SK-N-MC (cell line): ENCODE results near the gene PRXL2A.
"Not testable (repeated sequence)": the region's sequence is repeated elsewhere in the genome, so short reads cannot be mapped to it uniquely, and the experiment has no call there.

Experiments used
- DNase-seq: peaks from one replicate; pipeline ENCODE4 v3.0.0-alpha.2; 2011; ENCODE audit warnings: low read depth, low spot score
- H3K27ac ChIP-seq: fragments of 200-600 bp; sonication (generic); 2 replicates; pipeline ENCODE4 v1.5.1; 2016; ENCODE audit warnings: mixed run types
- H3K36me3 ChIP-seq: fragments of 200-600 bp; sonication (generic); 2 replicates; pipeline ENCODE4 v1.6.1; 2017; ENCODE audit warnings: antibody characterized with exemption, low read length, mixed read lengths; ENCODE audit not compliant: insufficient read depth
- H3K4me3 ChIP-seq: fragments of 200-600 bp; sonication (generic); 2 replicates; pipeline ENCODE4 v1.5.1; 2016
- H3K9ac ChIP-seq: fragments of 200-600 bp; sonication (generic); 2 replicates; pipeline ENCODE4 v1.8.0; 2017; ENCODE audit warnings: mixed run types, mixed read lengths; ENCODE audit not compliant: insufficient read length
- H3K9me3 ChIP-seq: fragments of 200-600 bp; sonication (generic); 2 replicates; pipeline ENCODE4 v1.6.1; 2017; ENCODE audit warnings: low read depth, mild to moderate bottlenecking, antibody characterized with exemption, low read length, moderate library complexity, mixed read lengths
- EZH2 ChIP-seq: fragments of 200-600 bp; sonication (generic); IDR thresholded peaks from one replicate; pipeline ENCODE4 v1.6.1; 2017; ENCODE audit warnings: antibody characterized with exemption
- FOXP2 ChIP-seq: optimal IDR thresholded peaks from 2 replicates; pipeline ENCODE3; 2011; ENCODE audit warnings: mild to moderate bottlenecking, moderate library complexity; ENCODE audit not compliant: insufficient read depth; ENCODE audit errors: extremely low read length, control extremely low read depth
- POLR2AphosphoS5 ChIP-seq: IDR thresholded peaks from 2 replicates; pipeline ENCODE4 v1.6.1; 2012; ENCODE audit warnings: mild to moderate bottlenecking, low read depth, low read length, borderline replicate concordance

PRXL2A gene

GRCh38 chr10:80414142-80414895, 6.0 kb downstream of the PRXL2A start:
- no peak for DNase-seq
- Histone ChIP-seq H3K4me3 (no peak overlapping the region), H3K9ac (no peak overlapping the region), H3K9me3 (no peaks in the 10 kb centered on the region), H3K36me3 (no peaks in the 10 kb centered on the region), H3K27ac (peak overlapping the region; percentile 19; the same call in 1 of the 2 replicates)
- TF ChIP-seq EZH2 = no peak
- no peak for TF ChIP-seq FOXP2
- no peak for TF ChIP-seq POLR2AphosphoS5

DNA sequence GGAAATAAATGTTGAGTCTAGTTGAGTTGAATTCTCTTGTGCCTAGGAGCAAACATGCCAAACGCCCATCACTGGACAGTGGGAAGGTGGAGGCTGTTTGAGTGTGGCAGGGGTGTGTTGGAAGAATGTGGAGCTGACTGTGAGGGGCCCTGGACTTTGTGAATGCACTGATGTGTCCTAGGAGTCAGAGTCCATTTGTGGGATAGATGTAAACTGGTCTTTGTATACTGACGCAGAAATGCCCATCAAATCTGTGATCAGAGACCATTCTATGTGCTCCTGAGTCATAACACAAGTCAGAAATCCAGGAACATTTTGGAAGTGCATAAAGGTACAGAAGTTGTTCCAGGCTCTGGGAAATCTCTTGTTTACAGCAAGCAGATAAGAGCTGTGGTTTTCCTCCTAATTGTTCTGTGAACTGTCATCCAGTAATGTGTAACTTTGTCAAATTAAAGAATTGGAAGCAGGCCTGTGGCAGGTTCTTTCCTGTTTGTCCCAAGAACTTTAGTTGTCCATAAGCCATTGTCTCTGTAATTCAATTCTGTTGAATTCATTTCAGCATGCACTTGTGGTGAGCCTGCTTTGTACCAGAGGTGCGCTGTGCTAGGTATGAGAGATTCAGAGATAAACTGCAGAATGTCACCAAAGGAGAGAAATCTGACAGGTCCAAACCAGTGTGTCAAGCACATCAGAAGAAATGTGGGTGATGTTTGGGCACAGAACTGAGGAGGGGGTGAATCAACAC, 7.6 kb downstream of the PRXL2A start:
- H3K4me3 ChIP-seq = no peak overlapping the region
- DNase-seq = no peak
- no peaks in the 10 kb centered on the region for H3K9me3 ChIP-seq
- peaks cover under 1% of the 10 kb centered on the region; the same call in 1 of the 2 replicates for H3K36me3 ChIP-seq
- TF ChIP-seq FOXP2 (no peak), EZH2 (no peak), POLR2AphosphoS5 (no peak)
- no peak overlapping the region for H3K27ac ChIP-seq
- H3K9ac ChIP-seq = no peak overlapping the region

- Histone ChIP-seq H3K36me3 (peaks cover 8% of the 10 kb centered on the region; the same call in 1 of the 2 replicates), H3K9ac (no peak overlapping the region), H3K9me3 (no peaks in the 10 kb centered on the region), H3K27ac (no peak overlapping the region), H3K4me3 (no peak overlapping the region)
- TF ChIP-seq EZH2 = no peak
- TF ChIP-seq POLR2AphosphoS5 = no peak
- no peak for TF ChIP-seq FOXP2
- DNase-seq = no peak
These were observed 8.2 kb downstream of the PRXL2A start for GRCh38 chr10:80416479-80417098.

DNA sequence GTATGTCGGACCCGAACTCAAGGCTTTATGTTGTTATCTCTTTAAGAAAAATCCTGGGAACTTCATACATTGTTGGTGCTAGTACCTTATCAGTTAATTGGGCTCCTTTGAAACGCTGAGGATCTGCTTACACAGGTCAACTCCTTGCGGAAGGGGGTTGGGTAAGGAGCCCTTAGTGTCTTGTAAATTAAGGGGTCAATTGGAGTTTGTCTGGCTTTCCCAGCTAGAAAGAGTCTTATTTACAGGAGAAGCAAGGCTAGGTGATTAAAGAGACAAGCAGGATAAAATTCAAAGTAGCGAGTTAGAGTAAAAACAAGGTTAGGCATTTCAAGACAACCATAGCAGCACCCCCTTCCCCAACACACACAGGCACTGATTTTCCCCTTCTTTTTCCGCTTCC, 8.9 kb downstream of the PRXL2A start:
- H3K9me3 ChIP-seq, H3K9ac ChIP-seq, DNase-seq, H3K4me3 ChIP-seq, H3K27ac ChIP-seq: not testable (repeated sequence)
- peaks cover 14% of the 10 kb centered on the region; the same call in 1 of the 2 replicates for H3K36me3 ChIP-seq

DNA sequence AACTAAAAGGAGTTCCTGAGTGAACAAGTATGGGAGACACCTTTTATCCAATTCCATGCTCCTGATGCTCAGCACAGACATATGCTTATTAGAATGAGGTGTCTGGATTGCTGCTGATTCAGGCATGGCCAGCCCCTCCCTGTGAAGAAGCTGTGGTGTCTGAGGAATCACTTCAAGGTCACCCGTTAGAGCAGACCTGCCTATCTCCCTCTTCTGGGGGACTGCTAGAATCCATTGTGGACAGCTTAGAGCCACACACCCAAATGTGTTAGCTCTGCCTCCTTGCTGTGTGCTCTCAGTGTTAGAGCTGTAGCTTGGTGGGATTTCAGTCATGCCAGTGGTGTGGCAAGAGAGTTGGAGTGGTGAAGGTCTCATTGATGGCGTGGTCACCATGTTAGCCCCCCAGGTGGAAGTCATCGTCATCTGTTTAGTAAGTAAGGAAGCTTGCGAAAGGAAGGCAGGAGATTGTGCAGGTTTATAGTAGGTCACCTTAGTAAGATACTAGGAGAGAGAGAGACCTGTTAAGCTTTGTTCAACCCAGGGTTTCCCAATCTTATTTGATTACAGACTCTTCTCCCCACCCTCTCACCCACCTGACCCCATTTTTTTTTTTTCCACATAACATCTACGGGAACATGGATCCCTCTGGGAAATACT, 12.8 kb downstream of the PRXL2A start:
- no peak for DNase-seq
- Histone ChIP-seq H3K27ac (no peak overlapping the region), H3K9me3 (no peaks in the 10 kb centered on the region), H3K4me3 (no peak overlapping the region), H3K36me3 (peaks cover 42% of the 10 kb centered on the region; the same call in 1 of the 2 replicates), H3K9ac (no peak overlapping the region)
- TF ChIP-seq FOXP2 = no peak
- no peak for TF ChIP-seq POLR2AphosphoS5
- no peak for TF ChIP-seq EZH2

DNA sequence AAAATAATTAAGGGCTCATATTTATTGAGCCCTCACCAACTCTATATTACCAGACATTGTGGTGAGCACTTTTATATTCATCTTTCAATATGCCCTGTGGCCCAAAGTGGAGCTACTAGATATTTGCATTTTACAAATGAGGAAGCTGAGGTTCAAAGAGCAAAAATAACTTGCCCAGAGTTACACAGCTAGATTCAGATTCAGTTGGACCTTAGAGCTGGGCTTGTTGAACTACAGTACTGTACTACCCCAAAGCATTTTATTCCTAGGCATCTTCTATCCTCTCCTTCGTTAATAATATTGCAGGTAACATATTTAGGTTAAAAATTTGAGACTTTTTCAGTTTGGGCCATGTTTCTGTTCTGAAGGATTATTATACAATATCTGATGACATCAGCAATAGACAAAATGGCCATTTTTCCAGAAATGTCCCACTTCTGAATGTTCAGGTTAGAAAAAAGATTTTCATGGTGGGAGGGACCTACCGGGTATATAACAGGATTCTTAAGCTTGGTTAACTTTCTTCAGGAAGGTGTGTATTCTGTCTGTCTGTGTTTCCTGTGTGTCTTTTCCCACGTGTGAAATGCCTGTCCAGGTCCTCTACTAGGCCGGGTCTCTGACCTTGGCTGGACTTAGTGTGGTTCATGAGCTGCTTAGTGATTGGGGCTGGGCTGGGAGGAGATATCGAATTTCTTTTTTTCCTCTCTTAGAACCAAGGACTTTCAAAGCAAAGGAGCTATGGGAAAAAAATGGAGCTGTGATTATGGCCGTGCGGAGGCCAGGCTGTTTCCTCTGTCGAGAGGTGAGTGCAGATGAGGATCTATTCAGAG, 13.6 kb downstream of the PRXL2A start:
- H3K27ac ChIP-seq = no peak overlapping the region
- H3K9ac ChIP-seq = no peak overlapping the region
- TF ChIP-seq EZH2 (no peak), FOXP2 (no peak), POLR2AphosphoS5 (no peak)
- no peaks in the 10 kb centered on the region for H3K9me3 ChIP-seq
- no peak overlapping the region for H3K4me3 ChIP-seq
- peaks cover 48% of the 10 kb centered on the region; the same call in 1 of the 2 replicates for H3K36me3 ChIP-seq
- DNase-seq = no peak

DNA sequence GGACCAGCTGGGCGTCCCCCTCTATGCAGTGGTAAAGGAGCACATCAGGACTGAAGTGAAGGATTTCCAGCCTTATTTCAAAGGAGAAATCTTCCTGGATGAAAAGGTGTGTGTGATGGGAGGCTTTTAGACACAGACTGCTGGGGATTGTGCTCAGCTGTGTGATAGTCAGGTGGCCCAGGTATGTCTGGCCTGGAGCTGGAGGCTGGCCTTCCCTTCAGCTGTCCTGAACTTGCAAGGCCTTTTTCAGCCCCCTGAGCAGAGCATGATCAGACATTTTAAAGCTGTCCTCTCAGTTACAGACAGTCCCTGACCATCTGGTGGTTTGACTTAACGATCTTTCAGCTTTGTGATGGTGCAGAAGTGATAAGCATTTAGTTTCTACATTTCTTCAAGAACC, 17.6 kb downstream of the PRXL2A start:
- Histone ChIP-seq H3K36me3 (peaks cover 55% of the 10 kb centered on the region; the same call in 1 of the 2 replicates), H3K9me3 (no peaks in the 10 kb centered on the region), H3K4me3 (no peak overlapping the region), H3K27ac (no peak overlapping the region), H3K9ac (no peak overlapping the region)
- no peak for DNase-seq
- TF ChIP-seq POLR2AphosphoS5 = no peak
- no peak for TF ChIP-seq EZH2
- TF ChIP-seq FOXP2 = no peak
